NCI-H2107 (cell line): ENCODE data around the gene MYBPC3.
"Not testable (repeated sequence)": the region's sequence is repeated elsewhere in the genome, so short reads cannot be mapped to it uniquely, and the experiment has no call there.

Experiments
- DNase-seq: peaks from one replicate; lab custom pipeline; 2025; lab: John Stamatoyannopoulos, UW

The MYBPC3 gene

DNA sequence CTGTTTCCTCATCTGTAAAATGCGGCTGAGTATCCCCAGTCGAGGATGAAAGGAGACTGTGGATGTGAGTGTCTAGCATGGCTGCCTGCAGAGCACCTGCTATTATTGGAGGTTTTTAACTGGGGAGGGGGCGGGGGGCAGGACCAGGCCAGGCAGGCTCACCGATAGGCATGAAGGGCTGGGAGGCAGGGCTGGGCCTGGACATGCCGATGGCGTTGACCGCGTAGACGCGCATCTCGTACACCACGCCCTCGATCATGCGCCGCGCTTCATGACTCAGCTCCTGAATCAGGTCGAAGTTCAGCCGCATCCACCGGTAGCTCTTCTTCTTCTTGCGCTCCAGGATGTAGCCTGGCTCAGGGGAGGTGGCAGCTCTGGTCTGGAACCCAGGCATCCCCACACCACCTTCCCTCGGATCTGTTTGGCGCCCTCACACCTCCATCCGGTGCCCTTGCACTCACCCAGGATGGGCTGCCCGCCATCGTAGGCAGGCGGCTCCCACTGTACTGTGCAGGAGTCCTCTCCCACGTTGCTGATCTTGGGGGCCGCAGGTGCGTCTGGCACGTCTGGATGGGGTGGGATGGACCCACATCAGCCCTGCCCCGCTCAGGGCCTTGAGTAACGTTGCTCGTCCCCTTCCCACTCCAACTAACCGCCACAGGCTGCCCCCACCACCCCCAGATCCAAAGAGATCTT is 15.1 kb downstream of the MYBPC3 start:
- DNase-seq = no peak

DNA sequence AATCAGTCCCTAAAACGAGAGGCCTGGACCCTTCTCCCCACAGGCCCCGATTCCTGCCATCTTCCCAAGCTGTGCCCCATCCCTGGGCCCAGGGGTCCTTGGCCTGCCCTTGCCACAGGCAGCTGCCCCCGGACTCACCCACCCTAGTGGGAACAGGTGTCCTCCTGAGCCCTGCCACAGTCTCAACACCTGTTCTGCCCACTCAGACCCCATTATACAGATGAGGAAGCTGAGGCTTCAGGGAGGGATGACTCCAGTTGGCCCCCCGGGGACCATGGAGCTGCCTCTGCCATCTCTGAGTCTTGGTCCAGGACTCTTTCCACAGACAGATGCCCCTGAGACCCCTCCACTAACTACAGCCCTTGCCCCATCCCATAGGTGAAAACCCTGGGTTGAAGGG is 15.9 kb downstream of the MYBPC3 start:
- DNase-seq = no peak

DNA sequence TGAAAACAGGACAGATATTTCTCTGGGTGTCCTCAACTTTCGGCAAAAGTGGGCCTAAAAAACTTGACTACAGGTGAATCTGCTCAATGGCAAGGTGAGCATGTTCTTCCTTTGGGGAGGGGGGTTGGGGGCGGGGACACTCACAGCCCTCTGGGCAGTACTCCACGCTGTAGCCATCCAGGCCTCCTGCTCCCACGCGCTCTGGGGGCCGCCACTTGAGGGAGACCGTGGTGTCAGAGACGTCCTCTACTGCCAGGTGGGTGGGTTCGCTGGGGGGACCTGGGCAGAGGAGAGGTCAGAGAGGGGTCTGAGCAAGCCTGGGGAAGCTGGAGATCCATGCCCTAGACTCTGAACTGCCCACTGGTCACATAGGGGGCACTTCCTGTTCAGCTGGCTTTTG is 16.8 kb downstream of the MYBPC3 start:
- DNase-seq = no peak

DNA sequence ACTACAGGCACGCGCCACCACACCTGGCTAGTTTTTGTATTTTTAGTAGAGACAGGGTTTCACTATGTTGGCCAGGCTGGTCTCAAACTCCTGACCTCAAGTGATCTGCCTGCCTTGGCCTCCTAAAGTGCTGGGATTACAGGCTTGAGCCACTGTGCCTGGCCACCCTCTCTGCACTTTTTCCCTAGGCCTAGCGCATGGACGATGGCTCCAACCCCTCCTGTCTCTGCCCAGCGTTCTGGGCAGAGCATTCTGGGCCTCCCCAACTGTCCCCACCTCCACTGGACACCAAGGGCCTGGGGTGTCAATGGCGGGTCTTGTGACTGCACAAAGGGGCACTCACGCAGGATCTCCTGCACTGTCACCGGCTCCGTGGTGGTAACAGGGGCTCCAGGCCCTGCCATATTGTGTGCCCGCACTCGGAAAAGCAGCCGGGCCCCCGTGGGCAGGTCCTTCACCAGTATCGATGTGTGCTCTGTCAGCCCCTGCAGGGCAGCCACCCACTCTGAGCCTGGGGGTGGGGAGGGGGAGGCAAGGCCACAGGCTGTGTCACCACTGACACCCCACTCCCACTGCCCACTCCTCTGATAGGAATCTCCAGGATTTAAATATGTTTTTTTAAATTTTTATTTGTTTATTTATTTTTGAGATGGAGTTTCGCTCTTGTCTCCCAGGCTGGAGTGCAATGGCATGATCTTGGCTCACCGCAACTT is 17.6 kb downstream of the MYBPC3 start:
- DNase-seq = not testable (repeated sequence)

DNA sequence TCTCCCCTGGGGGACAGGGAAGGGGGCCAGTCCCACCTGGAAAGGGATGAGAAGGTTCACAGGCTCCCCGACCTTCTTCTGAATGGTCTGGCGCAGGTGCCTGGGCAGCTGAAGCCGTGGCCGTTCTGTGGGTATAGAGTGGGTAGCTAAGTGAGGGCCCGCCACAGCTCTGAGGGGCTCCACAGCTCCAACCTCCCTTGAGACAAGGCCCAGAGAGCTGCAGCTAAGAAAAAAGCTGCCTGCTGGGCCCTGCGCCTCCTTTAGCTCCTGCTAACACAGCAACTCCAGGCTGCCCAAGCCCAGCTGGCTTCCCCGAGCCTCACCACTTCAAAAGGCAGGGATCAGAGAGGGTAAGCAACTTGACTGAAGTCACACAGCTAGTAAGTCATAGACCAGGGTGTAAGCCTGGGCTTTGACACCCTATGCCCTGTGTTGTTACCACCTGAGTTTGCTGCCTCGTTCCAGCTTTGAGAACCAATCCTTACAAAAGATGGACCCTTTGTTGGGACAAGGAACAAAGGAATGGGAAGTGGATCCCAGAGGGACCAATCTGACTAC is 18.5 kb downstream of the MYBPC3 start:
- no peak for DNase-seq

DNA sequence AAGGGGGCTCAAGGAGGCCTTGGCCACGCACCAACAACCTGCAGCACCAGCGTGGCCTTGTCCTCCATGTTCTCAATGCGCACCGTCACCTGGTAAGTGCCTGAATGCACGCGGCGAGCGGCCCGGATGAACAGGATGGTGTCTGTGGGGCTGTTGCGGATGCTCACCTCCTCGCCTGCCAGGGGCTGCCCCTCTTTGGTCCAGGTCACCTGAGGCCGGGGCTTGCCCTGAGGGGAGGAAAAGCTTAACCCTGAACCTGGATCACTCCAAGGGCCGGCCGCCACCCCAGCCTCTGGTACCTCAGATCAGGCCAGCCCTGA is 19.0 kb downstream of the MYBPC3 start:
- DNase-seq = no peak

DNA sequence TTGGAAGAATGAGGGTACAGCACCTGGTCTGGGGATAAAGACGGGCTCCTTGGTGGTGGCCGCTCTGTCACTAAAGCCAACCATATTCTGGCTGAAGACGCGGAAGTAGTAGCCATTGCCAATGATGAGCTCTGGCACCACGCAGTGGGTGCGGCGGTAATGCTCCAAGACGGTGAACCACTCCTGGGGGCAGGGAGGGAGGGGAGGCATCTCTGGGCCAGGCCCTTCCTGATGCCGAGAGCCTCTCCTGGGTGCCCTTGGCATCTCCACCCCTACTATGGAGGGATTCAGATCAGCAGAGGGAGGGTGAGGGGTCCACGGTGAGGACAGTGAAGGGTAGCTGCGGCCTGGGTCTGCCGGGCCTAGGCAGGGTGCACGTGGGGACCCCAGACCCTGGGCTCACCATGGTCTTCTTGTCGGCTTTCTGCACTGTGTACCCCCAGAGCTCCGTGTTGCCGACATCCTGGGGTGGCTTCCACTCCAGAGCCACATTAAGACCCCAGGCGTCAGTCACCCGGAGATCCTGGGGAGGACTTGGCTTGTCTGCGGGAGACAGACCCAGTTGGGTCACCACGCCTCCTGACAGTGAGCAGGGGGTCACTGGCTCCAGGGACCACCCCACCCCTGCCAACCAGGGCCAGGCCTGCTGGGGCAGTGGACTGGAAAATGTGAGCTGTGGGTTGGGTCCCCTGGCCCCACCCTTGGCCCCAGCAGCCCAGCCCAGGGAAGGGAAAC is 19.5 kb downstream of the MYBPC3 start:
- no peak for DNase-seq

DNA sequence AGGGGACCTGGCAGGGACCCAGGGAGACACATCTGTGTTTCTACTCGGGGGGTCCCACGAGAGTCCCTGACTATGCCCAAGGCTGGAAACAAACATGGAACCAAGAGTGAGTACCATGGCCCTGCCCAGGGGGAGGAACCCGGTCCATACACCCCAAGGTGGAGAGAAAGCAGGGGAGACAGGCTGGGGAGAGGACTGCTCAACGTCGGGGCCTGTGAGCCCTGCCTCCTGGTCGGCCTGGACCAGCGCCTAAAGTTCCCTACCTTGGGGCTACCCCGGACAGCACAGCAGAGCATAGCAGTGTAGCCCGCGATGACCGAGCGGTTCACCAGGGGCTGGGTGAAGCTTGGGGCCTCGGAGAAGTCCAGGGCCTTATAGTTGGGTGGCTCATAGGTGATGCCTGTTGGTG is 20.2 kb downstream of the MYBPC3 start:
- no peak for DNase-seq

DNA sequence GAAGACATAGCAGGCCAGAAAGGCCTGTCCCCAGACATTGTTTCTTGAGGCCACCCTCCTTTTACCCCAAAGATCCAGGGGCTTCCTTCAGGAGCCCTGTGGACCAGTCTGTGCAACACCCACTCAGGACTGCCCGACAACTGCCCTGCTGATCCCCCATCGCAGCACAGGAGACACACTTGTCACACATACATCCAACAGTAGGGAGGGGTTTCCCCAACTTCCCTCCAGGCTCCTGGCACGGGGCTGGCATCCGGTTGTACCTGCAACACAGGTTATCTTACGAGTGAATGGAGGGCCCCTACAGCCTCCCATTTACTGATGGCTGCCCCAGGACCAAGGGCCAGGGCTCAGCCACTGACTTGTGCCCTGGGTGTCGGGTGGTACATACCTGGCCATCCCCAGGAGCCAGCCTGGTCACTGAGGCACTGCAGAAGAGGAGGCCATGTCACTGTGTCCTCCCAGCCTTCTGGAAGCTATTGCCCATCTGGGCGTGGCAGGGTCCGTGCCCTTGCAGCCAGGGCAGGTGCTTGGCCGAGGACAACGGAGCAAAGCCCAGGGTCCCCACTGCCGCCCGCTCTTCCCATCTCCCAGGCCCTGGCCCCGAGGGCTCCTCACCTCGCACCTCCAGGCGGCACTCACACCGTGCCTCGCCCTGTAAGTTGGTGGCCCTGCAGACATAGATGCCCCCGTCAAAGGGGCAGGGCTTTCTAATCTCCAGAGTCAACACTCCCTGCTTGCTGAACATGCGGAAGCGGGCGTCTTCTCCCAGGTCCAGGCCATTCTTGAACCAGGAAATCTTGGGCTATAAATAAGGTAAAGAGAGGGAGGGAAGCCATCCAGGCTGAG is 20.8 kb downstream of the MYBPC3 start:
- DNase-seq = no peak

DNA sequence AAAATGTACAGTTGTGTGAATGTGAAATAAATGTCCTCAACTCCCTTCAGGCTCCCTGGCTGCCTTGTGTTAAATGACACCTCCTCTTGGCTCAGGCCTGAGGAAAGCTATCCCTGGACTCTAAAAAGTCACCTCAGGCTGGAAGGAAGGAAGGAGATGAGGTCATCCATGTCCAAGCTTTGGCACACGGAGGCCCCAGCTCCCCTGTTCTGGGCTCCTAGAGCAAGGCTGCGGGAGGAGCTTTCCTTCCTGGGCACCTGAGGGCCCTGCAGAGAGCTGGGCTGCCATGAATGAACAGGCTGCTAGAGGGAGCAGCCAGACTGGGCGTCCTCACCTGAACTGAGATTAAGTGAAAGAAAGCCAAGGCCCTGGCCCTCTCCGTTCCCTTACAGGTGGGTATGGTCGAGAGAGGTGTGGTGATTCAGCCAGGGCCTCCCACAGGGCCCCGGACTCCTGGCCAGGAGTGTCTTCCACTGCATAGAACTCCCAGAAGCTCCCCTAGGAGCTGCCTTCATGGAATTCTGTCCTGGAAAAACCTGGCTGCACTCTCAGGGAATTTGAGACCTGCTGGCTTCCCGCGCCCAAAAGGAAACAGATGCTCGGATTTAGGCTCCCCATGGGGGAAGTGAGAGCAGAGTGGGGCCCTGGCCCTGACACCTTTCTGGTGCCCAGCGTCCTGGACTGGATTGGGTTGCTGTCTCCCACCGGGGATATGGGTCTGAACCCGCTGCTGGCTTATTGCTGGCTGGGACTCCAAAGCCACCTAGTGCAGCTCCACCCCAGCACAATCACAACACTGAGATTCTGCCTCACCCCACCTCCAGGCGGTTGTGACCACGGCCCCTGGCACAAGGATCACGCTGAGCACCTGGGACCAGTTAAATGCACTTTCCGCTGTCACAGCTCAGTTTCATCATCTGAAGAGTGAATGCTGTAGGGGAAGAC is 22.2 kb downstream of the MYBPC3 start:
- DNase-seq = peak; percentile 30

DNA sequence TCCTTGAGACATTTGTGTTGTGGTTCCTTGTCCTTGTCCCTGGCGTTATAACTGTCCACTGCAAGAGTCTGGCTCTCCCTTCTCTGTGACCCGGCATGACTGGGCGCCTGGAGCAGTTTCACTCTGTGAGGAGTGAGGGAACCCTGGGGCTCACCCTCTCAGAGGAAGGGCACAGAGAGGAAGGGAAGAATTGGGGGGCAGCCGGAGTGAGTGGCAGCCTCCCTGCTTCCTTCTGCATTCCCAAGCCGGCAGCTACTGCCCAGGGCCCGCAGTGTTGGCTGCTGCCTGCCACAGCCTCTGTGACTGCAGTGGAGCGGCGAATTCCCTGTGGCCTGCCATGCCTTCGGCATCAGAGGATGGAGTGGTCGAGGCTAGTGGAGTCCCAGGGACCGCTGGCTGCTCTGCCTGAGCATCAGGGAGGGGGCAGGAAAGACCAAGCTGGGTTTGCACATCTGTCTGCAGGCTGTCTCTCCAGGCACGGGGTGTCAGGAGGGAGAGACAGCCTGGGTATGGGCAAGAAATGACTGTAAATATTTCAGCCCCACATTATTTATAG is 23.0 kb downstream of the MYBPC3 start:
- no peak for DNase-seq

DNA sequence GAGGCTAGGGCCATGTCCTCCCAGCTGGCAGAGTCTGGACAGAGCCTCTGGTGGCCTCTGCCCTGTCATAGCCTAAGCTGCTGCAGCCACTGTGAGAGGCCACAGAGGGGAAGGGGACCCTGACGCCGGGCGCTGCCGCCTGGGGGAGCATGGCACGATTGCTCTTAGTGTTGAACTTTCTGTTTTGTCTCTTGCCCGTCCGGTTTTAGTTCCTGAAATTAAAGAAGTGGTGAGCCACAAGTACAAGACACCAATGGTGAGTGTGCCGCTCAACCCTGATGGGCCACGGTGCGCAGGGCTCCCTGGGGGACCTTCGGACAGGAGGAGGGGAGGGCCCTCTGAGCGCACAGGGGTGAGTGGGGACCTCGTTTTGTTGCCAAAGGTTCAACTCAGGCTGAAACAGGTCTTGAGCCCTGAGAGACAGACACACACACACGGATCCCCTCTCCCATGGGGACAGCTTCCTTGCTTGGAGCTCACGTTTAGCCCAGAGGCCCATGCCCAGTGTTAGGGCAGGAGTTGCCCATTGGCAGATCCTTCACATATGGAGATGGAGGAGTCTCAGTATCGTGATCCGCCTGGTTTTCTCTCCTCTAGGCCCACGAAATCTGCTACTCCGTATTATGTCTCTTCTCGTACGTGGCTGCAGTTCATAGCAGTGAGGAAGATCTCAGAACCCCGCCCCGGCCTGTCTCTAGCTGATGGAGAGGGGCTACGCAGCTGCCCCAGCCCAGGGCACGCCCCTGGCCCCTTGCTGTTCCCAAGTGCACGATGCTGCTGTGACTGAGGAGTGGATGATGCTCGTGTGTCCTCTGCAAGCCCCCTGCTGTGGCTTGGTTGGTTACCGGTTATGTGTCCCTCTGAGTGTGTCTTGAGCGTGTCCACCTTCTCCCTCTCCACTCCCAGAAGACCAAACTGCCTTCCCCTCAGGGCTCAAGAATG is 23.8 kb downstream of the MYBPC3 start:
- no peak for DNase-seq

DNA sequence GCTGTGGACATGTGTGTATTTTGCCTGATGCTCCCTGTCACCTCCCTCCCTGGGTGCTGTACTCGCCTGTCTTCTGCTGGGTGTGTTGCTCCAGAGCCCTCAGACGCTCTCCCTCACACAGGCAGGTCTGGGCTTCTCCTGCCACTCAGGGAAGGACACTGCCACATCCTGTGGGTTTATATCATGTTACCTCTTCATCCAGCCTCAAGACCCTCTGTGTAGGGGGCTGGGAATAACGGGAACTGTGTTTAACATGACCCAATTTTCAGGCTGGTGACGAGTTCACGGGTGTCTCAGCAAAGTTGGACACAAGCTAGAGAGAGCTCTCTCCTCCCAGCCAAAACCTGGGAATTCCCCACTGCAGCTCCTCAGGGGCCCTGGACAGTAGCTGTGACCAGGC is 24.6 kb downstream of the MYBPC3 start:
- no peak for DNase-seq

DNA sequence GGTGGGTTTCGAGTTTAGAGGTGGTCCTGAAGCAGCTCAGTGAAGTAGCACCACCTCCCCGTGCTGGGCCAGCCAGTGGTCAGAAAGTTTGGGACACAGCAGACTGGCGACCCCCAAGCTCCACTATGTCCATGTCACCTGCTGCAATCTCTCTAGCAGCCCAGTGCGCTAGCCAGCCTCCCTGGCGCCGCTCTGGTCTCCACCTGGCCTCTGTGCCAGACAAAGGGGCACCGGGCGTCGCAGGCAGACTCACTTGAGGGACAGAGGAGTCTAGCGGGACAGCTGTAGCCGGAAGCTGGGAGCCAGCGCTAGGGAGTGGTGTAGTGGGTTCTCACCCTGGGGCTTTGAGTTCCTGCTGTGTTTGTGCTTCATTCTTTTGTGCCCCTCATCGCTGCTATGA is 25.5 kb downstream of the MYBPC3 start:
- peak; percentile 43 for DNase-seq

DNA sequence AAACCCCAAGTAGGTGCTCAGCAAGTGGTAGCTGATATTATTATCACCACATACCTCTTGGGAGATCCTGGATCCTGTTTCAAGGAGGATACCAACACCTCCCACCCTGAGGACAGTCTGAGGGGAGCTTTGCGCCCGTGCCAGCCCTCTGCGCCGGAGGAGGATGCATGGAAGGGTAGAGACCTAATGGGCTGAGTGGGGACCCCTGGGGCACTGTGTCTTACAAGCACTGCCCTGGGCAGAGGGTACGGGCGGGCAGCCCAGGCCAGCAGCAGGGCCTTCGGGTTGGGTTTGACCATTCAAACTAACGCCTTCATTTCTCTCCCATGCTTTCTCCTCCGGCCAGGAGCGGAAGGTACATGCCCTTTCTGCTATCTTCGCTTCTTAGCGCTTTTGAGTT is 26.3 kb downstream of the MYBPC3 start:
- DNase-seq = no peak

DNA sequence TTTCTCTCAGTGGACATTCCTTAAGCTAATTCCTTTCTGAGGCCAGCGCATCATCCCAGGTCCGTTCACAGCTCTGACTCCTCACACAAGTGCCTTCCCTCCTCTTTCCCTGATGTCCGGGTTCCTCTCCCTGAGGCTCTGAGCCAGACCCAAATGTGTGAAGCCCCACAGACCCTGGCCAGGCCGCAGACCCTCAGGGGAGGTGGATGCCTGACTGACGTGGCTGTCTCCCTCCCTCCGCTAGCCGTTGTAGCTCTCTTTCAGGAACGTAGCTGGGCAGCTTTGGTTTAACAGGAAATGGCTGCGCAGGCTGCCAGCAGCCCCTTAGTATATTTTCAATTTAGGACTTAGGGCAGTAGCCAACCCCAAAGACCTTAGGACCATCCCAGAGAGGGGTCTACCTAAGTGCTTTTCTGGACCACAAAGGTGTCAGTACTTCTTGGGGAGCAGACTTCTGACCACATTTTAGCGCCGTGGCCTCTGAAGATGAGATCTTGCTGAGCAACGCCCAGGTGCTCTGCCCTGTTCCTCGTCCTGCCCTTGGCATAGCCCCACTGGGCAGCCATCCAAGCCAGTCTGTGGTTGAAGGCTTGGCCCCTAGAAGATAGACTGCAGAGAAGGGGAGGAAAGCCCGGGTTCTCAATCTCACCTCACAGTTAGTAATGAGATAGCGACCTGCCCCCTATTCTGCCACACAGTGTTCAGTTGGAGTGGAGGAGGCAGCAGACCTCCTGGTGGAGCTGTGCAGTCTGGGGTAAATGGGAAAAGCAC is 27.0 kb downstream of the MYBPC3 start:
- peak; percentile 14 for DNase-seq

DNA sequence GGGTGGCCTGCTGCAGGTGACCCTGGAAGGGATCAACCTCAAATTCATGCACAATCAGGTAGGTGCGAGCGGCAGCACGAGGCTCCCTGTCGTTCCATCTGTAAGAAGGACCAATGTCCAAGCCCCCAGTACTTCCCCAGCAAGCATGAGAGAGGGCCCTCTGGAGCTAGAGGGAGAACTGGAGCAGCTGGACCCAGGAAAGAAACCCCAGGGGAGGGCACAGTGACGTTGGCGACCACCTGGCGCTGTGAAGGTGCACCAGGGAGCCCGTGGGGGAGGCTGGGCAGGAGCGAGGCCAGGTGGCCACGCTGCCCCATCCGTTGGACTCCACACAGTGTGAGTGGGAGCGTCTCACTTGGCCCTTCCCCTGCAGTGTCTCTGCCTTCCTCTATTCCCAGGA is 28.0 kb downstream of the MYBPC3 start:
- no peak for DNase-seq

DNA sequence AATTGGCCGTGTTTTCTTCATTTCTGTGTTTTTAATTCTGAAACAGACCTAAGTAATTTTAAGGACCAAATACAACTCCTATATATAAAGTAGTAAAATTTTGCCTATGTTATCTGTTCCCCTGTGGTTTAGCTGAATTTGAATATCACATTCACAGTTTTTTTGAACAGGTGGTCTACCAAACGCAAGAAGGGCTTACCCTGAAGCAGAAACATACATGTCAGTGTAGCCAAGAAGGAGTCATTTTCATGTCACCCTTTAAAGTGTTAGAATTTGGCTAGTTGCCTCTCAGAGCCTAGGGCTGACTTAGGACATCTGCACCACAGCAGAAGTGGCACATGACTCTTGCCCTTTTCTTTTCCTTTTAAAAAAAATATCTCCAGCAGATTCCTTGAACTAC is 34.3 kb downstream of the MYBPC3 start:
- DNase-seq = no peak
